ENCODE data around the gene ELAVL1. TPM values are rescaled to one million over a fixed set of nuclear protein-coding genes. Genes with fewer than 3 reads are reported as not detected.

ELAVL1 gene
- total and polyA plus RNA-seq, 9 of the 15 experiments (the other 6 are each of a cell fraction or from before 2014, with no cell fraction given) = 4.3 to 172 (median 69.2) TPM

DNA sequence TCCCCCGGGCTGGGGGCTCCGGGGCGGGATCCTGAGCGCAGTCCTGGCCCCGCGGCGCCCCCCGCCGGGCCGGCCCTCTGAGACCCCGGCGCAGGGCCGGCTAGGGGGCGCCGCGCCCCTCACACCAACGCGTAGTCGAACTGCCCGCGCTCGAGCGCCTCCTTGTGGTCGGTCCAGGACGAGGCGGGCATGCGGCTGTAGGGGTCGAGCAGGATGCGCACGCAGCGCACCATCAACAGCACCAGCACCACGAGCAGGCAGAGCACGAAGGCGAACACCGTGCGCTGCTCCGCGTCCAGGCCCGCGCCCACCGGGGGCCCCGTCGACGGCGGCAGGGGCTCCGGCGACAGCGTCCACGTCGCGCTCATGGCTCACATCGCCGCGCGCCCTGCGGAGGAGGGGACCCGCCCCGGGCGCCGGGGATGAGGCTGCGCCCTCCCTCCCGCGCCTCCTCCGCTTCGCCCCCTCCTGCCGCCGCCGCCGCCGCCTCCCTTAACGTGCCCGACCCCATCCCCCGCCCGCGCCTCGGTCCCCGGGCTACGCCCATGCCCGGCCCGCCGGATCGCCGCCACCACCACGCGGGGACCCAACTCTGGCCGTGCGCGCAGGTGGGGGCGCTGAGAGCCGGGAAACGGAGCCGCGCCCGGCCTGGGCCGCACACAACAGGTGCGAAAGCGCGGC, 80.1 kb downstream of the ELAVL1 start (continued):
- TF ChIP-seq ZNF431 (CRISPR knock-in tag; IDR thresholded peaks at IDR 0.05) (peak; percentile 75), PHF8 (IDR thresholded peaks at IDR 0.05; ENCODE audit: borderline replicate concordance, low read length) (peak; percentile 41; the same call in 1 of the 2 replicates), NR2C2 (CRISPR knock-in tag; IDR thresholded peaks at IDR 0.05) (no peak; the same call in 1 of the 2 replicates), NR2C2 (tag; IDR thresholded peaks at IDR 0.05) (no peak; the same call in 1 of the 2 replicates), ZNF212 (CRISPR knock-in tag; IDR thresholded peaks at IDR 0.05) (no peak), FOXJ2 (tag; IDR thresholded peaks at IDR 0.05) (no peak), RAD51 (IDR thresholded peaks at IDR 0.05; ENCODE audit: borderline replicate concordance, low read depth) (no peak), ATF7 (IDR thresholded peaks at IDR 0.05) (peak; percentile 56), FOXA3 (CRISPR knock-in tag; conservative IDR thresholded peaks at IDR 0.05 in 1 of 2, IDR thresholded peaks at IDR 0.05 in 1 of 2) (peak in 1 of 2 experiments; percentile 70; a peak in 1 of 4 replicates), CCNT2 (IDR thresholded peaks at IDR 0.05; ENCODE audit: borderline replicate concordance, extremely low read depth, insufficient read length, low read depth, low read length) (peak; percentile 60), MAX (CRISPR knock-in tag; IDR thresholded peaks at IDR 0.05) (peak; percentile 95), REST (IDR thresholded peaks at IDR 0.05; ENCODE audit: borderline replicate concordance) (peak; percentile 70), REST (CRISPR knock-in tag; IDR thresholded peaks at IDR 0.05; ENCODE audit: low read depth) (0 out of 2 replicates have a peak, but pooled peaks have one; percentile 55), CBX3 (IDR thresholded peaks at IDR 0.05; ENCODE audit: borderline replicate concordance in 1 of 2, low read length in 2 of 2) (peak in 1 of 2 experiments; percentile 87; a peak in 1 of 3 replicates), FOXP1 (CRISPR knock-in tag; IDR thresholded peaks at IDR 0.05) (peak; percentile 89), HDAC8 (tag; IDR thresholded peaks at IDR 0.05) (peak; percentile 19; the same call in 1 of the 2 replicates), PTBP1 (IDR thresholded peaks at IDR 0.05; ENCODE audit: low read depth, low read length) (0 out of 2 replicates have a peak, but pooled peaks have one; percentile 19)
- TF ChIP-seq, protein P1, sequence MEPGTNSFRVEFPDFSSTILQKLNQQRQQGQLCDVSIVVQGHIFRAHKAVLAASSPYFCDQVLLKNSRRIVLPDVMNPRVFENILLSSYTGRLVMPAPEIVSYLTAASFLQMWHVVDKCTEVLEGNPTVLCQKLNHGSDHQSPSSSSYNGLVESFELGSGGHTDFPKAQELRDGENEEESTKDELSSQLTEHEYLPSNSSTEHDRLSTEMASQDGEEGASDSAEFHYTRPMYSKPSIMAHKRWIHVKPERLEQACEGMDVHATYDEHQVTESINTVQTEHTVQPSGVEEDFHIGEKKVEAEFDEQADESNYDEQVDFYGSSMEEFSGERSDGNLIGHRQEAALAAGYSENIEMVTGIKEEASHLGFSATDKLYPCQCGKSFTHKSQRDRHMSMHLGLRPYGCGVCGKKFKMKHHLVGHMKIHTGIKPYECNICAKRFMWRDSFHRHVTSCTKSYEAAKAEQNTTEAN (CRISPR knock-in tag; IDR thresholded peaks at IDR 0.05) = 0 out of 2 replicates have a peak, but pooled peaks have one; percentile 77
